Right atrium auricular region (tissue), 2 donors: Measurements from ENCODE around the gene STX18. TPM values are rescaled to one million over a fixed set of nuclear protein-coding genes. Genes with fewer than 3 reads are reported as not detected.
"Not testable (repeated sequence)": the region's sequence is repeated elsewhere in the genome, so short reads cannot be mapped to it uniquely, and the experiment has no call there.

Experiments
- DNase-seq: peaks from one replicate; pipeline ENCODE4 v3.0.0-alpha.2; 2019; ENCODE audit warnings: low spot score
- H3K27ac ChIP-seq, 2 donors: fragments of 200-600 bp; sonication (generic); 1 replicate in 1 of 2; 2 replicates in 1 of 2; pipeline ENCODE4 v1.5.1; 2016 to 2019
- H3K27me3 ChIP-seq, 2 donors: fragments of 200-600 bp; sonication (generic); one replicate each; pipeline versions ENCODE4 v1.5.1 to v1.6.0; 2017 to 2019
- H3K36me3 ChIP-seq: fragments of 200-600 bp; sonication (generic); one replicate; pipeline ENCODE4 v1.5.1; 2016
- H3K4me1 ChIP-seq, 2 donors: fragments of 200-600 bp; sonication (generic); one replicate each; pipeline versions ENCODE4 v1.5.1 to v1.6.0; 2017 to 2019
- H3K4me3 ChIP-seq, 2 donors: fragments of 200-600 bp; sonication (generic); 1 replicate in 1 of 2; 2 replicates in 1 of 2; pipeline ENCODE4 v1.5.1; 2017 to 2019; ENCODE audit warnings: mild to moderate bottlenecking in 1 of 2, moderate library complexity in 1 of 2
- H3K9me3 ChIP-seq, 2 donors: fragments of 200-600 bp; sonication (generic); one replicate each; pipeline ENCODE4 v1.5.1; 2019
- total RNA-seq, 2 donors: library from RNA; depleted of rRNA; stranded (reverse); fragments of >200 nt; gene quantifications; one replicate each; pipeline ENCODE4 v1.1.0, GENCODE V29; 2016
- TF ChIP-seq, protein P1 (sequence below), 2 donors: fragments of 200-600 bp; sonication (generic); IDR thresholded peaks; one replicate each; pipeline ENCODE4 v1.5.1; 2019; ENCODE audit warnings: antibody characterized with exemption in 2 of 2

The STX18 gene
- total RNA-seq, 2 donors from 2014 or later = 8.8 to 10.8 TPM

DNA sequence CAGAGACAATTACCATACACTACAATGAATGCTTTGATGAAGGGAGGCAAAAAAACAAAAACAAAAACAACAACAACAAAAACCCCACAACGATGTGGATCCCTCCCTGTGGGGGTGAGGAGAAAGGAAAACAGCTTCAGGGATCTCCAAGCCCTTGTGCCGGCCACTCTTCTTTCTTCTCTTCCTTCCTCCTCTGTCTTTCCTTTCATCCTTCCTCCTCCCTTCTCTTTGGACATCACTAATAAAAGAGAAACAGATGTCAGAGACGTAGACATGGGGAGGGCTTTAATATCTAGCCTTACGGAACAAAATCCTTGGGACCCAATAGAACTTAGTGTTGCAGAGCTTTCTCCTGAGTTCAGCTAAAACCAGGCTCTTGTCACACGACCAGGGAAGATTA, 18.8 kb upstream of the STX18 start:
- TF ChIP-seq, protein P1, sequence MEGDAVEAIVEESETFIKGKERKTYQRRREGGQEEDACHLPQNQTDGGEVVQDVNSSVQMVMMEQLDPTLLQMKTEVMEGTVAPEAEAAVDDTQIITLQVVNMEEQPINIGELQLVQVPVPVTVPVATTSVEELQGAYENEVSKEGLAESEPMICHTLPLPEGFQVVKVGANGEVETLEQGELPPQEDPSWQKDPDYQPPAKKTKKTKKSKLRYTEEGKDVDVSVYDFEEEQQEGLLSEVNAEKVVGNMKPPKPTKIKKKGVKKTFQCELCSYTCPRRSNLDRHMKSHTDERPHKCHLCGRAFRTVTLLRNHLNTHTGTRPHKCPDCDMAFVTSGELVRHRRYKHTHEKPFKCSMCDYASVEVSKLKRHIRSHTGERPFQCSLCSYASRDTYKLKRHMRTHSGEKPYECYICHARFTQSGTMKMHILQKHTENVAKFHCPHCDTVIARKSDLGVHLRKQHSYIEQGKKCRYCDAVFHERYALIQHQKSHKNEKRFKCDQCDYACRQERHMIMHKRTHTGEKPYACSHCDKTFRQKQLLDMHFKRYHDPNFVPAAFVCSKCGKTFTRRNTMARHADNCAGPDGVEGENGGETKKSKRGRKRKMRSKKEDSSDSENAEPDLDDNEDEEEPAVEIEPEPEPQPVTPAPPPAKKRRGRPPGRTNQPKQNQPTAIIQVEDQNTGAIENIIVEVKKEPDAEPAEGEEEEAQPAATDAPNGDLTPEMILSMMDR (IDR thresholded peaks at IDR 0.05) = no peak
- no peak for DNase-seq
- H3K4me1 ChIP-seq = no peaks in the 10 kb centered on the region
- H3K36me3 ChIP-seq = no peaks in the 10 kb centered on the region
- no peak overlapping the region for H3K4me3 ChIP-seq
- no peaks in the 10 kb centered on the region for H3K27me3 ChIP-seq
- no peaks in the 10 kb centered on the region for H3K9me3 ChIP-seq
- H3K27ac ChIP-seq = no peak overlapping the region

DNA sequence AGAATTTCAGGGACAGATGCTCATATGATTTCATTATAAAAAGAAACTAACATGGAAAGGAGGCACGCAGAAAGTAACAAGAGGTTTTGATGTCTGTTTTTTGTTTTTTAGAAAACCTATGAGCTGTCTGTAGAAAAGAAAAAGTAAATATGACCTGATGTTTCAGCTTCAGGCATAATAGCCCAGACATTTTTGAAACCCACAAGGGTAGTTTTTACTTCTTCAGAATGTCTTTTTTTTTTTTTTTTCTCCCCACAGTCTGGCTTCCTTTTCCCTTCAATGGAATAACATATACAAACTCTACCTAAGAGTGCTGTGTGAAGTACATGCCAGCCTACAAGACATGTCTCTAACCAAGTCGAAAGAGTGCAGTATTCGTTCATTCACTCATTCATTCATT, 18.3 kb upstream of the STX18 start:
- Histone ChIP-seq H3K27me3 (no peaks in the 10 kb centered on the region), H3K27ac (no peak overlapping the region), H3K9me3 (no peaks in the 10 kb centered on the region), H3K4me3 (no peak overlapping the region), H3K36me3 (no peaks in the 10 kb centered on the region), H3K4me1 (no peaks in the 10 kb centered on the region)
- TF ChIP-seq, protein P1 (IDR thresholded peaks at IDR 0.05) = no peak
- no peak for DNase-seq

DNA sequence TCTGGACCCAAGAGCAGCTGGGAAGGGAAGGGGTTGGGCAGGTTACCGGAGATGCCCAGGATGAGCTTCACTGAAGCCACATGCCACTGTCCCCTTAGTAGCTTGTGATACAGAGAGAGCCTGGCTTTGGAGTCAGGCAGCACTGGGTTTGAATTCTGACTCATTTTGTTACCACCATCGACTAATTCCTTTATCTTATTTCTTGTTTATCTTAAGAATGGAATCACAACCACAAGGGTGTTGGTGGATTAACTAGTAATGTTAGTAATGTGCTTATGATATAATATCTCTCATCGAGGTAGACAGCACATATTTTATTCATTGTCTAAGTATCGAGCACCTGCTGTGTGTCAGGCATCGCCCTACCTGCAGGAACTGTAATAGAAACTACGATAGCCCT, 17.7 kb upstream of the STX18 start:
- no peaks in the 10 kb centered on the region for H3K36me3 ChIP-seq
- TF ChIP-seq, protein P1 (IDR thresholded peaks at IDR 0.05) = no peak
- no peak for DNase-seq
- H3K27me3 ChIP-seq = no peaks in the 10 kb centered on the region
- H3K4me3 ChIP-seq = no peak overlapping the region
- H3K4me1 ChIP-seq = no peaks in the 10 kb centered on the region
- H3K27ac ChIP-seq = no peak overlapping the region
- H3K9me3 ChIP-seq = no peaks in the 10 kb centered on the region

DNA sequence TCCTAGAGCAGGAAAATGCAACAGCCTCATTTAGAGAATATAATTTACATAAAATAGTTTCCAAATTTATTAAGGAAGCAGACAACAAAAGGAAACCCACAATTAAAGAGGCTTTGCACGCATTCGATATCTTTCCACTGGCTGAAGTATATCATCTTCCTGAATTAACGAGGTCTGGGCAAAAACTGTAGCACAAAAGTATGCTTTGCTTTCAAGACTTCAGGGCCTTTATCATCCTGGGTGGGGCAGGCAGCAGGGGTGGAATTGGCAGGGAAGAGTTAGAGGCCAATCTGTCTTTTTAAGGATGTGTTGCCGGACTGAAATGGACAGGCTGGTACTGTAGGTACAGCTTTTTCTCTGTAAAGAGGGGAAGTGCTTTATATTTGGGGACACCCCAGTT, 17.0 kb upstream of the STX18 start:
- no peak for DNase-seq
- TF ChIP-seq, protein P1 (IDR thresholded peaks at IDR 0.05) = no peak
- H3K4me1 ChIP-seq = no peaks in the 10 kb centered on the region
- H3K36me3 ChIP-seq = no peaks in the 10 kb centered on the region
- H3K9me3 ChIP-seq = no peaks in the 10 kb centered on the region
- no peak overlapping the region for H3K4me3 ChIP-seq
- H3K27me3 ChIP-seq = no peaks in the 10 kb centered on the region
- H3K27ac ChIP-seq = no peak overlapping the region

DNA sequence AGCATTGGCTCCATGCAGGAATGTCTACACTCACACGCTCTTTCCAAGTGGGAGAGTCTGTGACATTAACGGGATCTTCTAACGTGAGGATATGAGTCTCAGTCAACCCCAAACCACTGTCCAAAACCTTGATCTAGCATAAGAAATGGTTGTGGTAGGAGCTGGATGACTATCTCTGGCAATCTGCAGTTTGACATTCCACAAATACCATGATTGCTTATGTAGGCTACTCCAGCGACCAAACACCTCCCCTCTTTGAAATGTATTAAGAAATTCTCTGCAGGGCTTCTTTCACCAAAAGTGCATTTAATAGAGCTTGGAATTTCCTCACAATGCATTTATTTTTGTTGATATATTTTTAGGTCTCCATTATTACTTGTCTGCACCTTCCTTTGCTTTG, 14.1 kb upstream of the STX18 start:
- Histone ChIP-seq H3K27ac (no peak overlapping the region), H3K9me3 (no peaks in the 10 kb centered on the region), H3K36me3 (no peaks in the 10 kb centered on the region), H3K27me3 (no peaks in the 10 kb centered on the region), H3K4me3 (no peak overlapping the region), H3K4me1 (no peaks in the 10 kb centered on the region)
- TF ChIP-seq, protein P1 (IDR thresholded peaks at IDR 0.05) = no peak
- DNase-seq = no peak

DNA sequence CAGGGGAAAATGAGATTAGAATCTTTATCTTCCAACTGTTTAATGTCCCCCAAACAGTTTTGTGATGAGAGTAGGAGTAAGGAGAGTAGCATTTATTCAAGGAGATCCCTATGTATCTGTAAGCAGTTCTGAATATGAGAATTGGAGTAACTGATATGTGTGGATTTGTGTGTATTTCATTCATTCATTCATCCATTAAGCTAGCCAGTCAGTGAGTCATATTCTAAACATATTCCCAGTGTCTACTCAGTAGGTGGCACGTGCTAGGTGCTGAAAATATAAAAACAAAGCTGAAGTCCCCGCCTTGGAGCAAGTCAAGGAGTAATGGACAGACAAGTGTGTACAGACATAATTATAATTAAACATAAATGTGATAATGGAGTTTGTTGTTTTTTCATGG, 12.4 kb upstream of the STX18 start:
- TF ChIP-seq, protein P1 (IDR thresholded peaks at IDR 0.05) = no peak
- Histone ChIP-seq H3K9me3 (no peaks in the 10 kb centered on the region), H3K27me3 (no peaks in the 10 kb centered on the region), H3K4me3 (no peak overlapping the region), H3K27ac (no peak overlapping the region), H3K36me3 (no peaks in the 10 kb centered on the region), H3K4me1 (no peaks in the 10 kb centered on the region)
- DNase-seq = no peak

DNA sequence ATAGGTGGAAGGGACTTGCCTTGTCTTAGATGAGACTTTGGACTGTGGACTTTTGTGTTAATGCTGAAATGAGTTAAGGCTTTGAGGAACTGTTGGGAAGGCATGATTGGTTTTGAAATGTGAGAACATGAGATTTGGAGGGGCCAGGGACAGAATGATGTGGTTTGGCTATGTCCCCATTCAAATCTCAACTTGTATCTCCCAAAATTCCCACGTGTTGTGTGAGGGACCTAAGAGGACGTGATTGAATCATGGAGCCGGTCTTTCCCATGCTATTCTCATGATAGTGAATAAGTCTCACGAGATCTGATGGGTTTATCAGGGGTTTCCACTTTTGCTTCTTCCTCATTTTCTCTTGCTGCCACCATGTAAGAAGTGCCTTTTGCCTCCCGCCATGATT, 10.2 kb upstream of the STX18 start:
- not testable (repeated sequence) for H3K27me3 ChIP-seq, H3K9me3 ChIP-seq, H3K36me3 ChIP-seq, DNase-seq, H3K27ac ChIP-seq, H3K4me1 ChIP-seq, H3K4me3 ChIP-seq

DNA sequence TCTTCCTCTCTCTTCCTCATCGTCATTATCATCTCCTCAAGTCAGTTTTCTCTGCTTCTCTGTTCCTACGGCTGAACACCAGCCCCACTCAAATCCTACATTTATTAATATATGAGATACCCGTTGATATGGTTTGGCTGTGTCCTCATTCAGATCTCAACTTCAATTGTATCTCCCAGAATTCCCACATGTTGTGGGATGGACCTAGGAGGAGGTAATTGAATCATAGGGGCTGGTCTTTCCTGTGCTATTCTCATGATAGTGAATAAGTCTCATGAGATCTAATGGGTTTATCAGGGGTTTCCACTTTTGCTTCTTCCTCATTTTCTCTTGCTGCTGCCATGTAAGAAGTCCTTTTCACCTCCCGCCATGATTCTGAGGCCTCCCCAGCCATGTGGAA, 8.3 kb upstream of the STX18 start:
- not testable (repeated sequence) for H3K27me3 ChIP-seq, H3K4me3 ChIP-seq, H3K36me3 ChIP-seq, H3K4me1 ChIP-seq, H3K9me3 ChIP-seq, DNase-seq, H3K27ac ChIP-seq
